ENCODE measurements around the gene IQGAP2.

DNA sequence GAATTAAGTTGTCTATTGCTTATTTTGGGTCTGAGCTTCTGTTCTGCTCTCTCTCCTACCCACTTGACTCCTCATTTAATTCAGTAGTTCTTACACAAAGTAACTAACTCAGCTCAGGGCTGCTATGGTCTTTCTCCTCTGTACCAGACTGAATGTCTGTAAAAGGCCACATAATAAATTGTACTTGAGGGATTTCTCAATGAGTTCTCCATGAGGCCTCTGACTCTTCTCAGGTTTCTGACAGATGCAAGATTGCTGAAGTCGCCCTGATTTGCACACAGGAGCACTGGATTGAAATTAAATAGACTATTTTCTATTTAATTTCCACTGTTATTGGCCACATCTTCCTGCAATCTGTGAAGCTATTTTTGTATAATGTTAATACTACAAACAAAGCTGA, 2.9 kb downstream of the IQGAP2 start:
- no peak for TF ChIP-seq CTCF (conservative IDR thresholded peaks at IDR 0.05; ENCODE audit: low read depth, low read length)
- no peak for TF ChIP-seq EZH2phosphoT487 (IDR thresholded peaks at IDR 0.05; ENCODE audit: borderline replicate concordance, low read length)

Data from PC-3 (cell line).